Stimulated activated CD8-positive, alpha-beta memory T cell treated with anti-CD3 and anti-CD28 coated beads, Interleukin-7, amount 100 ng/mL, for 4 hours (primary cell): ENCODE data around the gene DTL.
"Not testable (repeated sequence)": the region's sequence is repeated elsewhere in the genome, so short reads cannot be mapped to it uniquely, and the experiment has no call there.

Experiments used
- DNase-seq, 2 donors: peaks; one replicate each; pipeline ENCODE4 v3.0.0-alpha.2; 2020; ENCODE audit warnings: low read depth in 2 of 2

The DTL gene, protein sequence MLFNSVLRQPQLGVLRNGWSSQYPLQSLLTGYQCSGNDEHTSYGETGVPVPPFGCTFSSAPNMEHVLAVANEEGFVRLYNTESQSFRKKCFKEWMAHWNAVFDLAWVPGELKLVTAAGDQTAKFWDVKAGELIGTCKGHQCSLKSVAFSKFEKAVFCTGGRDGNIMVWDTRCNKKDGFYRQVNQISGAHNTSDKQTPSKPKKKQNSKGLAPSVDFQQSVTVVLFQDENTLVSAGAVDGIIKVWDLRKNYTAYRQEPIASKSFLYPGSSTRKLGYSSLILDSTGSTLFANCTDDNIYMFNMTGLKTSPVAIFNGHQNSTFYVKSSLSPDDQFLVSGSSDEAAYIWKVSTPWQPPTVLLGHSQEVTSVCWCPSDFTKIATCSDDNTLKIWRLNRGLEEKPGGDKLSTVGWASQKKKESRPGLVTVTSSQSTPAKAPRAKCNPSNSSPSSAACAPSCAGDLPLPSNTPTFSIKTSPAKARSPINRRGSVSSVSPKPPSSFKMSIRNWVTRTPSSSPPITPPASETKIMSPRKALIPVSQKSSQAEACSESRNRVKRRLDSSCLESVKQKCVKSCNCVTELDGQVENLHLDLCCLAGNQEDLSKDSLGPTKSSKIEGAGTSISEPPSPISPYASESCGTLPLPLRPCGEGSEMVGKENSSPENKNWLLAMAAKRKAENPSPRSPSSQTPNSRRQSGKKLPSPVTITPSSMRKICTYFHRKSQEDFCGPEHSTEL

DNA sequence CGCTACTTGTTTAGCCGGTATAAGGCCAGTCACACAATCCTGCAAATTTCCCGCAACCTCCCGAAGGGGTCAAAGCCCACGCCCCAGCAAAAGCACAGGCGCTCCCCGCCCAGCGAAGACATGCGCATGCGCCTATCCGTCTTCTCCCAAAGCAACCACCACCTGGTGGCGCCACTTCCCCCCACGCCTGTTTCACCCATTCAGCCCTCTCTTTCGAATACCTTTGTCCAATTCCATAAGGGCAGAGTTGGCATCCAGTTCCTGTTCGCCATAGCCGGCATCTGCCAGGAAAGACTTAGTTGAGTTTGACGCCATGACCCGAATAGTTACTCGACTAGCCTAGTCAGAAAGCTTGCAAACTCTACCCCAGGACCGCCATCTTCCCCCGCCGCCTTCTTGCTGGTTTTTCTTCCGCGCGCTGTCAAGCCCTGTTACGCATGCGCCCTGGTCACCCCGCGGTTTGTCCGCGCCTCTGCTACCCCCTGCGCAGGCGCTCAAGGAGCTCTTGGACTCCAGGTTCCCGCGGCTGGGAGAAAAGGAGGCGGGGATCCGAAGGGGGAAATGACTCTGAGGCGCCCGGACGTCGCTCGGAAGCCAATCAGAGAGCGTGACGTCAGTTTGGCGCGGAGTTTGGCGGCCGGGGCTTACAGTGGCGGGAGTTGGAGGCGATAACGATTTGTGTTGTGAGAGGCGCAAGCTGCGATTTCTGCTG, at the start of gene DTL, which contains the start of gene INTS7:
Gene DTL, plus strand, starts transcription at position 626 of the 712 bp plus-strand sequence. CDS start 143 bp downstream, outside the sequence.
Gene INTS7, minus strand, starts transcription at position 435 of the 712 bp plus-strand sequence. Its CDS starts 120 bp downstream, at position 315.
- DNase-seq: peak; percentile 98

DNA sequence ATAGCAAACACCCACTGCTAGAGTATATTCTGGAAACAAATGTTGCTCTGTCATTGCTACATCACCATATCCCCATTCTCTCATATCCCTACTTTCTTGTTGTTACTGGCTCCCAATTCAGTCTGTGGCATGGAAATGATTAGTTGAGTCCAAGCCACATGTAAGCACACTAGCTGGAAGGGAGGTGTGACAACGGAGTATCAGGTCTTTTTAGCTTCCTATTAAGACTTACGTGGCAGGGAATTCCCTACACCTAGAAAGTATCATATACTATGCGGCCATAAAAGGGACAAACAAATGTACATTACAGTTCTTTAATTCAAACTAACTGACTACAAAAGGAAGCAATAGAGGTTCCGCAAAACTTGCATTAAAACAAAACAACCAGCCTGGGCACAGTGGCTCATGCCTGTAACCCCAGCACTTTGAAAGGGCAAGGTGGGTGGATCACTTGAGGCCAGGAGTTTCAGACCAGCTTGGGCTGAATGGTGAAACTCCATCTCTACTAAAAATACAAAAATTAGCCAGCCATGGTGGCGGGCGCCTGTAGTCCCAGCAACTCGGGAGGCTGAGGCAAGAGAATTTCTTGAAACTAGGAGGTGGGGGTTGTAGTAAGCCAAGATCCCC, 48.8 kb upstream of the DTL start:
- DNase-seq: no peak

GRCh38 chr1:211991695-211992094, 43.9 kb upstream of the DTL start:
- no peak for DNase-seq

- not testable (repeated sequence) for DNase-seq
Observed at GRCh38 chr1:211997426-211997825, 38.1 kb upstream of the DTL start.

- no peak for DNase-seq
Observed at GRCh38 chr1:212002536-212002935, 33.0 kb upstream of the DTL start.

GRCh38 chr1:212004895-212005608, 30.5 kb upstream of the DTL start:
- DNase-seq: no peak

- no peak for DNase-seq
Observed at GRCh38 chr1:212007178-212007577, 28.4 kb upstream of the DTL start.

DNA sequence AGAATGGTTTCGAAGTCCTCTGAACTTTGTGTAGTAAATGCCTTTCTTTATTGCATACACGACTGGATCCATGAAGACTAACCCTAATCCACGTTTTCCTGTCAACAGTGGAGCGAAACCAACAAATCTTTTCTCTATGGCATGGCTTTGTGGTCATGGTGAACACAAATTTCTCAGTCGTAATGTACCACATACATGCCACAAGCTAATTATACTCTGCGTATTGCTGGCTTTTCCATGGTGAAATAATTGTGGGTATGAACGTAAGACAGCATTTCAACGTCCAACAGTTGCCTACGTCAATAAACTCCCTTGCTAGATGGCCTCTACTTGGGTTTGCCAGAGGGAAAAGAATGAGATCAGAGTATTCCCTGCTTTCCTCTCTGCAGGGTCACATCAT, 27.7 kb upstream of the DTL start:
- DNase-seq: no peak

DNA sequence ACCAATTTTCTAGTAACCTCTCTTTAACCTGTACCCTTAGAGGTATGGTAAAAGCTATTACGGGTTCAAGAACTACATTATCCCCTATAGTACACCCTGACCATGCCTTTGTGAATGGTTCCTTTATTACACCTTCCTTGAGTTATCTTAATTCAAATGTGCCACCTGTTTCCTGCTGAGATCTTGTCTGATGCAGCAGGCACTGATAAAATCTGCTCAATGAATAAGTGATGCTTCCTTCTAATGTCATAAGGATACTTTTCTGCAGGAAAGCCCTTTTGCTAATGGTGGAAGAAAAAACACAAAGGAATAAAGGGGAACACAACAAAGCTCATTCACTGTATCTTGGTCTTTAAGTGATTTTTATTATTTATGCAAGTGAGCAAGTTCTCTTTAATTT, 26.0 kb upstream of the DTL start:
- no peak for DNase-seq

- no peak for DNase-seq
Observed at GRCh38 chr1:212010004-212010403, 25.5 kb upstream of the DTL start.

DNA sequence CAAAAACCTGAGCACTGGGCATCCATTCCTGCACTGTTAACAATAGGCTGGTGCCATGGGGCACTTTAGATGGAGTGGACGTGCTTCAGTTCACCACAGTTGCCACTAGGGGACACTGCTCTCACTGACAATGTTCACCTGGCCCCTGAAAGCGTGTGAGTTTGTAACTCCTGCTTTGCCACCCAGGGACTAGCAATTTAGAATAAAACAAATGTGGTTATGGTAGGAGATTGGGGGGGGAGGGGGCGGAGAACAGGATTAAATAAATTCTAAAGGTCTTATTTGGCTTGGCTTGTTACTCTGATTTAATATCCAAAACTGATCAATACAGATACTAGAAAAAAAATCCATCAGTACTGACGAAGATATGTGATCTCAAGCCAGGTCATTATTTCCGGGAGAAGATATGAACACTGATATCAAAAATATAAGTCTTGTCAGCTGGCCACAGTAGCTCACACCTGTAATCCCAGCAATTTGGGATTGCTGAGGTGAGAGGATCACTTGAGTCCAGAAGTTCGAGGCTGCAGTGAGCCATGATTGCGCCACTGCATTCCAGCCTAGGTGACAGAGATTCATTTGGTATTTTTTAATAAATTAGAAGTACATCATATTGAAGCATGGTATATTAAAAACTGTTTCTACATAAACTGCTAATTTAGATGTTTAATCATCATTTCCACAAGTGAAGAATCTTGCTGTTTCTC, 23.4 kb upstream of the DTL start:
- peak; percentile 39 to 50 for DNase-seq

- no peak for DNase-seq
Observed at GRCh38 chr1:212013672-212014071, 21.9 kb upstream of the DTL start.

DNA sequence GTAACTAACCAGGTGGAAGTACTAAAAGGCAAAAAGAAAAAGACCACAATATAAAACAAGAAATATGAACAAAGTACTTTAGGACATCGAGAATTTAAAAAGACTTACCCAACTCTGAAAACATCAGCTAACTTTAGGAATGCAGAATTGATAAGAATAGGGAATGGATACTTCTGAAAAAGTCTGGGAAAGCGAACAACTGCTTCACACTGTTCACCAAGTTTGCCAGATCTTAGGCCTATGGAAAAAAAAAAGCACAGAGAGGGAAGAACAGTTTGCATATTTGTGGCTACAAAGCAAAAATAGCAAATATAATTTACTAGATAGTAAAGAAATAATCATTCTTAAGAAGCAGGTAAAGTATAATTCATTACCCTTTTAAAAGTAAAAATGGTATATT, 14.6 kb upstream of the DTL start:
- no peak for DNase-seq

DNA sequence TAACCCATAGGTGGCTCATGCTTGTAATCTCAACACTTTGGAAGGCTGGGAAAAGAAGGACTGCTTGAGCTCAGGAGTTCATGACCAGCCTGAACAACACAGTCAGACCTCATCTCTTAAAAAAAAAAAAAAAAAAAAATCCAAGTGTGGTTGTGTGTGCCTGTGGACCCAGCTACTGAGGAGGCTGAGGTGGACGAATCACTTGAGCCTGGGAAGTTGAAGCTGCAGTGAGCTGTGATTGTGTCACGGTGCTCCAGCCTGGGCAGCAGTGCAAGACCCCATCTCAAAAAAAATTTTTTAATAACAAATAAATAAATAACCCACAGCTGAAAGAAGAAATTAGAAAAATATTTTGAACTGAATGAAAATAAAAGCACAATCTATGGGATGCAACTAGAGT, 14.0 kb upstream of the DTL start:
- DNase-seq: no peak

GRCh38 chr1:212022908-212023307, 12.6 kb upstream of the DTL start:
- not testable (repeated sequence) for DNase-seq

GRCh38 chr1:212024469-212025149, 10.9 kb upstream of the DTL start:
- DNase-seq: no peak

DNA sequence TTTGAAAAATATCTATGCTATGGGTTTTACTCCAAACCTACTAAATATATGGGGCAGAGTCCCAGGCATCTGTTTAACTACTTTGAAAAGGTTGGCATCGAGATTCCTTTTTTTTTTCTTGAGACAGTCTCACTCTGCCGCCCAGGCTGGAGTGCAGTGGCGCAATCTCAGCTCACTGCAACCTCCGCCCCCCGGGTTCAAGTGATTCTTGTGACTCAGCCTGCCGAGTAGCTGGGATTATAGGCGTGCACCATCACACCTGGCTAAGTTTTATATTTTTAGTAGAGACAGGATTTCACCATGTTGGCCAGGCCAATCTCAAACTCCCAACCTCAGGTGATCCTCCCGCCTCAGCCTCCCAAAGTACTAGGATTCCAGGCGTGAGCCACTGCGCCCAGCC, 7.8 kb upstream of the DTL start:
- not testable (repeated sequence) for DNase-seq

DNA sequence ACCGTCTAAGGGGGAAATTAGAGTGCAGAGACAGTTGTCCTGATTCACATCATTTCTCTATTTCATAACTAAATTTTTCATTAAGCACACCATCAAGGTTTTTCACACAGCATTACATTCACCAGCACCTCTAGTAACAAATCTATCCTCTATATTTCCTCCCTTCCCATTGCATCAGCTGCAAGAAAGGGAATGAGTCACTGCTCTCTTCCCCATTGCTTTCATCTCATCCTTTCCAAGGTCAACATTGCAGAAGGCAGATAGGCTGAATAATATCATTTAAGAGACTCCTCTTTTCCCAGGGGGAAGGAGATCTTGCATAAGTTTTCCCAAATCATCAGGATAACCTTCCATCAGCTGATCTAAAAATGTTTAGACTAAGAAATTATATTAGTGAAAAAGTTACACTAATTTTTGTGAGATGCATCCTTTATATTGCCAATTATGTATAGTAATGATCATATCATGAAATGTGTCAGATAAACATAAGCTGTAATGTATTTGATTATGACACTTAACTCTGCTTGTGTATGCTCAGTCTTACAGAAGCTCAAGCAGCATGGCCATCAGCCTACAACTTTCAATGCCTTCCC, 4.5 kb upstream of the DTL start:
- no peak for DNase-seq

- no peak for DNase-seq
Observed at GRCh38 chr1:212034516-212035122, 929 bp upstream of the DTL start.
